Spleen (tissue), 7 donors: ENCODE results near the gene SRRT.

Experiments used
- POLR2A ChIP-seq, 3 donors: fragments of 450-650 bp; IDR thresholded peaks; one replicate each; pipeline ENCODE4 v1.5.1; 2017; ENCODE audit warnings: antibody characterized with exemption in 3 of 3, mild to moderate bottlenecking in 1 of 3
- POLR2AphosphoS5 ChIP-seq, 3 donors: sonication (generic); formaldehyde crosslinking; IDR thresholded peaks; one replicate each; pipeline ENCODE4 v1.5.1; 2017; ENCODE audit warnings: antibody characterized with exemption in 3 of 3
- TF ChIP-seq, protein P1 (sequence below), 11 experiments: fragments of 200-600 bp in 7 of 11; fragments of 450-650 bp in 4 of 11; sonication (generic) in 4 of 11; IDR thresholded peaks in 8 of 11; conservative IDR thresholded peaks in 3 of 11; 1 replicate in 7 of 11; 2 replicates in 4 of 11; pipeline versions ENCODE4 v1.4.0 to v1.8.0; 2016 to 2021; ENCODE audit warnings: antibody characterized with exemption in 11 of 11, inconsistent platforms in 4 of 11, mild to moderate bottlenecking in 1 of 11
- donor health status: DM: no; HTN: no; CAD: no; lungs with moderate emphysema.
- donor health status: DM: no; HTN: no; CAD: no.
- donor health status: DM: no; HTN: no; CAD: no.

DNA sequence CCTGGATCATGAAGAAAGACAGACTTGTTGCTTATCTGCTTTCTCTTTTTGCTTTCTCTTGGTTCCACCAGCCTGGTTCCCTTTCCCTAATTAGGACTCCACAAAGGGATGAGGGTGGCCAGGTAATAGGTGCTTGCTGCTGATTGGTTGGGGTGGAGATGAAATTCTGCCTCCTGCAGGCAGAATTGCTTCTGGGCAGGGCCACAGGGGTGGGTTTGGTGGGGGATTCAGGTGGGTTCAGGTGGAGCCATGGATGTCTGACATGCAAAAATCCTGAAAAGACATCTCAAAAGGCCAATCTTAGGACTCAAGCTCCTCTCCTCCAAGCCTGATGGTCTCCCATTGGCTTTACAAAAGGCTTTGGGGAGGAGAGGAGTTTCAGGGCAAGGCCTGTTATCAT is 46.1 kb downstream of the SRRT start:
- TF ChIP-seq, protein P1, sequence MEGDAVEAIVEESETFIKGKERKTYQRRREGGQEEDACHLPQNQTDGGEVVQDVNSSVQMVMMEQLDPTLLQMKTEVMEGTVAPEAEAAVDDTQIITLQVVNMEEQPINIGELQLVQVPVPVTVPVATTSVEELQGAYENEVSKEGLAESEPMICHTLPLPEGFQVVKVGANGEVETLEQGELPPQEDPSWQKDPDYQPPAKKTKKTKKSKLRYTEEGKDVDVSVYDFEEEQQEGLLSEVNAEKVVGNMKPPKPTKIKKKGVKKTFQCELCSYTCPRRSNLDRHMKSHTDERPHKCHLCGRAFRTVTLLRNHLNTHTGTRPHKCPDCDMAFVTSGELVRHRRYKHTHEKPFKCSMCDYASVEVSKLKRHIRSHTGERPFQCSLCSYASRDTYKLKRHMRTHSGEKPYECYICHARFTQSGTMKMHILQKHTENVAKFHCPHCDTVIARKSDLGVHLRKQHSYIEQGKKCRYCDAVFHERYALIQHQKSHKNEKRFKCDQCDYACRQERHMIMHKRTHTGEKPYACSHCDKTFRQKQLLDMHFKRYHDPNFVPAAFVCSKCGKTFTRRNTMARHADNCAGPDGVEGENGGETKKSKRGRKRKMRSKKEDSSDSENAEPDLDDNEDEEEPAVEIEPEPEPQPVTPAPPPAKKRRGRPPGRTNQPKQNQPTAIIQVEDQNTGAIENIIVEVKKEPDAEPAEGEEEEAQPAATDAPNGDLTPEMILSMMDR (IDR thresholded peaks at IDR 0.05 in 8 of 11, conservative IDR thresholded peaks at IDR 0.05 in 3 of 11) = no peak
- TF ChIP-seq POLR2A (IDR thresholded peaks at IDR 0.05) = no peak
- no peak for TF ChIP-seq POLR2AphosphoS5 (IDR thresholded peaks at IDR 0.05)
